CD4-positive, alpha-beta T cell treated with Interleukin-15 for 4 hours (primary cell): ENCODE measurements around the gene PRKACA.

Experiments used
- DNase-seq: peaks from one replicate; pipeline ENCODE4 v3.0.0-alpha.2; 2020; ENCODE audit warnings: low spot score

Gene PRKACA

DNA sequence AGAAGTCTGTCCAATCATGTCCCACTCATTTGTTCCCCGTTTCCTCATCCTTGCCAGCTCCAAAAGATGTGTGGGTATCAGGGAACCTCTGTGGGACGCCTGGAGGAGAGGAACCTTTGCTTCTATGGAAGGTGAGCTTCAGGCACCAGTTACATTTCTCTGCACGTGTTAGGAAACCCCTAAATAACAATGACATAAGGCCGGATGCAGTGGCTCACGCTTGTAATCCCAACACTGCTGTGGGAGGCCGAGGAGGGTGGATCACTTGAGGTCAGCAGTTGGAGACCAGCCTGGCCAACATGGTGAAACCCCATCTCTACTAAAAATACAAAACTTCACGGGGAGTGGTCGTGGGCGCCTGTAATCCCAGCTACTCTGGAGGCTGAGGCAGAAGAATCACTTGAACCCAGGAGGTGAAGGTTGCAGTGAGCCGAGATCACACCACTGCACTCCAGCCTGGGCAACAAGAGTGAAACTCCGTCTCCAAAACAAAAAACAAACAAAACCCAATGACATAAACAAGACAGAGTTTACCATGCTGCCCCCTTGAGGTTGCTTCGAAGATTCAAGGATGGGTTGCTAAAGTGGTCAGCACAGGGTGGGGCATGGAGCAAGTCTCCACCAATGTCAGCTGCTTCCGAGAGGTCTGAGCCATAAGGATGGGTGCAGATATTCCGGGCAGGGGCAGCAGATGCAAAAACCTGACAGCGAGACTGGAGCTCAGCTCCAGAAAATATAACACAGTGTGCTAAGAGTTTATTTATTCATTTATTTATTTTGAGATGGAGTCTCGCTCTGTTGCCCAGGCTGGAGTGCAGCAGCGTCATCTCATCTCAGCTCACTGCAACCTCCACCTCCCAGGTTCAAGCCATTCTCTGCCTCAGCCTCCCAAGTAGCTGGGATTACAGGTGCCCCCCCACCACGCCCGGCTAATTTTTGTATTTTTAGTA is 74.6 kb downstream of the PRKACA start:
- peak; percentile 64 for DNase-seq
